ENCODE measurements around the gene ZNF367. TPM values are rescaled to one million over a fixed set of nuclear protein-coding genes. Genes with fewer than 3 reads are reported as not detected.

ZNF367 gene
- total and polyA plus RNA-seq, 9 of the 15 experiments (the other 6 are each of a cell fraction or from before 2014, with no cell fraction given): 2.7 to 14.4 (median 10.0) TPM

DNA sequence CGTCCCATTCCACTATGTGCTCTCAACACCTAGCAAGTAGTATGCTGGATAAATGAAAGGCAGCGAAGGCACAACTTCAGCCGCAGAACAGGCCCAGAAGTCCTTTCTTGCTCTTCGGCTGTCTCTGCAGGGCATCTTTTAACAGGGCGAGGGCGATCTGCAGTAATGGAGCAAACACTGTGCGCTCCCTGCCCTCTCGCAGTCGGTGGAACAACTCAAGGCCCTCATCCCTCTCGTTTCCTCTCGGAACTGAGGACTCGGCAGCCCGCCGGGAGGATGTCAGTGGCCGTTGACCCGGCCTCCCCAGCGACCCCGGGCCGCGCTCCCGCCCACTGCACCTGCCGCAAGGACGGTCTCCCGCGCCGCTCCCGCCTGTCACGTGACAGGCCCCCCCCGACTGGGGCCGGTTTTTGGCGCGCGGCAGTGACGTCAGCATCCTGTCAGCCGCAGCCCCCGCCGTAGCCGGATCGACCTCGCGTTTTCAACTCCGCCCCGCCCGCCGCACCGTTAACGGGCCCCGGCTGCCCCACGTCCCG lies 1.1 kb downstream of the ZNF367 start (continued):
- TF ChIP-seq HMGN3 (IDR thresholded peaks at IDR 0.05; ENCODE audit: borderline replicate concordance, extremely low read depth, insufficient read length, low read depth, low read length) (peak; percentile 57), CSDE1 (IDR thresholded peaks at IDR 0.05) (no peak), ZNF143 (CRISPR knock-in tag; IDR thresholded peaks at IDR 0.05) (no peak), FOSL1 (tag; conservative IDR thresholded peaks at IDR 0.05) (peak; percentile 34; the same call in 1 of the 2 replicates), POLR3G (IDR thresholded peaks at IDR 0.05; ENCODE audit: extremely low read depth, insufficient read length, insufficient replicate concordance) (no peak), SREBF1 (IDR thresholded peaks at IDR 0.05; ENCODE audit: borderline replicate concordance, low read depth, low read length) (peak; percentile 53; the same call in 1 of the 2 replicates), MAFK (IDR thresholded peaks at IDR 0.05; ENCODE audit: low read length) (no peak), ZNF3 (CRISPR knock-in tag; IDR thresholded peaks at IDR 0.05) (no peak), SRSF9 (IDR thresholded peaks at IDR 0.05; ENCODE audit: borderline replicate concordance, low read depth, low read length) (no peak), SNIP1 (IDR thresholded peaks at IDR 0.05; ENCODE audit: low read depth) (no peak), MIER1 (IDR thresholded peaks at IDR 0.05; ENCODE audit: low read depth) (no peak), HIVEP1 (CRISPR knock-in tag; IDR thresholded peaks at IDR 0.05) (0 out of 2 replicates have a peak, but pooled peaks have one; percentile 63), TAL1 (IDR thresholded peaks at IDR 0.05) (no peak), HNRNPL (IDR thresholded peaks at IDR 0.05; ENCODE audit: low read depth, low read length) (no peak)
- TF ChIP-seq, protein P1, sequence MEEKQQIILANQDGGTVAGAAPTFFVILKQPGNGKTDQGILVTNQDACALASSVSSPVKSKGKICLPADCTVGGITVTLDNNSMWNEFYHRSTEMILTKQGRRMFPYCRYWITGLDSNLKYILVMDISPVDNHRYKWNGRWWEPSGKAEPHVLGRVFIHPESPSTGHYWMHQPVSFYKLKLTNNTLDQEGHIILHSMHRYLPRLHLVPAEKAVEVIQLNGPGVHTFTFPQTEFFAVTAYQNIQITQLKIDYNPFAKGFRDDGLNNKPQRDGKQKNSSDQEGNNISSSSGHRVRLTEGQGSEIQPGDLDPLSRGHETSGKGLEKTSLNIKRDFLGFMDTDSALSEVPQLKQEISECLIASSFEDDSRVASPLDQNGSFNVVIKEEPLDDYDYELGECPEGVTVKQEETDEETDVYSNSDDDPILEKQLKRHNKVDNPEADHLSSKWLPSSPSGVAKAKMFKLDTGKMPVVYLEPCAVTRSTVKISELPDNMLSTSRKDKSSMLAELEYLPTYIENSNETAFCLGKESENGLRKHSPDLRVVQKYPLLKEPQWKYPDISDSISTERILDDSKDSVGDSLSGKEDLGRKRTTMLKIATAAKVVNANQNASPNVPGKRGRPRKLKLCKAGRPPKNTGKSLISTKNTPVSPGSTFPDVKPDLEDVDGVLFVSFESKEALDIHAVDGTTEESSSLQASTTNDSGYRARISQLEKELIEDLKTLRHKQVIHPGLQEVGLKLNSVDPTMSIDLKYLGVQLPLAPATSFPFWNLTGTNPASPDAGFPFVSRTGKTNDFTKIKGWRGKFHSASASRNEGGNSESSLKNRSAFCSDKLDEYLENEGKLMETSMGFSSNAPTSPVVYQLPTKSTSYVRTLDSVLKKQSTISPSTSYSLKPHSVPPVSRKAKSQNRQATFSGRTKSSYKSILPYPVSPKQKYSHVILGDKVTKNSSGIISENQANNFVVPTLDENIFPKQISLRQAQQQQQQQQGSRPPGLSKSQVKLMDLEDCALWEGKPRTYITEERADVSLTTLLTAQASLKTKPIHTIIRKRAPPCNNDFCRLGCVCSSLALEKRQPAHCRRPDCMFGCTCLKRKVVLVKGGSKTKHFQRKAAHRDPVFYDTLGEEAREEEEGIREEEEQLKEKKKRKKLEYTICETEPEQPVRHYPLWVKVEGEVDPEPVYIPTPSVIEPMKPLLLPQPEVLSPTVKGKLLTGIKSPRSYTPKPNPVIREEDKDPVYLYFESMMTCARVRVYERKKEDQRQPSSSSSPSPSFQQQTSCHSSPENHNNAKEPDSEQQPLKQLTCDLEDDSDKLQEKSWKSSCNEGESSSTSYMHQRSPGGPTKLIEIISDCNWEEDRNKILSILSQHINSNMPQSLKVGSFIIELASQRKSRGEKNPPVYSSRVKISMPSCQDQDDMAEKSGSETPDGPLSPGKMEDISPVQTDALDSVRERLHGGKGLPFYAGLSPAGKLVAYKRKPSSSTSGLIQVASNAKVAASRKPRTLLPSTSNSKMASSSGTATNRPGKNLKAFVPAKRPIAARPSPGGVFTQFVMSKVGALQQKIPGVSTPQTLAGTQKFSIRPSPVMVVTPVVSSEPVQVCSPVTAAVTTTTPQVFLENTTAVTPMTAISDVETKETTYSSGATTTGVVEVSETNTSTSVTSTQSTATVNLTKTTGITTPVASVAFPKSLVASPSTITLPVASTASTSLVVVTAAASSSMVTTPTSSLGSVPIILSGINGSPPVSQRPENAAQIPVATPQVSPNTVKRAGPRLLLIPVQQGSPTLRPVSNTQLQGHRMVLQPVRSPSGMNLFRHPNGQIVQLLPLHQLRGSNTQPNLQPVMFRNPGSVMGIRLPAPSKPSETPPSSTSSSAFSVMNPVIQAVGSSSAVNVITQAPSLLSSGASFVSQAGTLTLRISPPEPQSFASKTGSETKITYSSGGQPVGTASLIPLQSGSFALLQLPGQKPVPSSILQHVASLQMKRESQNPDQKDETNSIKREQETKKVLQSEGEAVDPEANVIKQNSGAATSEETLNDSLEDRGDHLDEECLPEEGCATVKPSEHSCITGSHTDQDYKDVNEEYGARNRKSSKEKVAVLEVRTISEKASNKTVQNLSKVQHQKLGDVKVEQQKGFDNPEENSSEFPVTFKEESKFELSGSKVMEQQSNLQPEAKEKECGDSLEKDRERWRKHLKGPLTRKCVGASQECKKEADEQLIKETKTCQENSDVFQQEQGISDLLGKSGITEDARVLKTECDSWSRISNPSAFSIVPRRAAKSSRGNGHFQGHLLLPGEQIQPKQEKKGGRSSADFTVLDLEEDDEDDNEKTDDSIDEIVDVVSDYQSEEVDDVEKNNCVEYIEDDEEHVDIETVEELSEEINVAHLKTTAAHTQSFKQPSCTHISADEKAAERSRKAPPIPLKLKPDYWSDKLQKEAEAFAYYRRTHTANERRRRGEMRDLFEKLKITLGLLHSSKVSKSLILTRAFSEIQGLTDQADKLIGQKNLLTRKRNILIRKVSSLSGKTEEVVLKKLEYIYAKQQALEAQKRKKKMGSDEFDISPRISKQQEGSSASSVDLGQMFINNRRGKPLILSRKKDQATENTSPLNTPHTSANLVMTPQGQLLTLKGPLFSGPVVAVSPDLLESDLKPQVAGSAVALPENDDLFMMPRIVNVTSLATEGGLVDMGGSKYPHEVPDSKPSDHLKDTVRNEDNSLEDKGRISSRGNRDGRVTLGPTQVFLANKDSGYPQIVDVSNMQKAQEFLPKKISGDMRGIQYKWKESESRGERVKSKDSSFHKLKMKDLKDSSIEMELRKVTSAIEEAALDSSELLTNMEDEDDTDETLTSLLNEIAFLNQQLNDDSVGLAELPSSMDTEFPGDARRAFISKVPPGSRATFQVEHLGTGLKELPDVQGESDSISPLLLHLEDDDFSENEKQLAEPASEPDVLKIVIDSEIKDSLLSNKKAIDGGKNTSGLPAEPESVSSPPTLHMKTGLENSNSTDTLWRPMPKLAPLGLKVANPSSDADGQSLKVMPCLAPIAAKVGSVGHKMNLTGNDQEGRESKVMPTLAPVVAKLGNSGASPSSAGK (IDR thresholded peaks at IDR 0.05): 0 out of 2 replicates have a peak, but pooled peaks have one; percentile 56
- TF ChIP-seq, protein P2, sequence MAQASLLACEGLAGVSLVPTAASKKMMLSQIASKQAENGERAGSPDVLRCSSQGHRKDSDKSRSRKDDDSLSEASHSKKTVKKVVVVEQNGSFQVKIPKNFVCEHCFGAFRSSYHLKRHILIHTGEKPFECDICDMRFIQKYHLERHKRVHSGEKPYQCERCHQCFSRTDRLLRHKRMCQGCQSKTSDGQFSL (CRISPR knock-in tag; IDR thresholded peaks at IDR 0.05): peak; percentile 98
- TF ChIP-seq, protein P2 (tag; IDR thresholded peaks at IDR 0.05): peak in 1 of 2 experiments; percentile 93; a peak in 2 of 4 replicates

Data from K562 (cell line).